Ovary (tissue), 9 donors: ENCODE data around the gene SFXN5. TPM values are rescaled to one million over a fixed set of nuclear protein-coding genes. Genes with fewer than 3 reads are reported as not detected.
A peak's percentile ranks its signal among the peaks of the same experiment; 100 is the strongest.

ENCODE experiments used
- DNase-seq, 5 donors: peaks; one replicate each; pipeline ENCODE4 v3.0.0-alpha.2; 2019 to 2020
- H3K27ac ChIP-seq, 2 donors: fragments of 200-600 bp; one replicate each; pipeline versions ENCODE4 v1.5.1 to v1.8.0; 2019 to 2022
- H3K27me3 ChIP-seq: fragments of 200-600 bp; one replicate; pipeline ENCODE4 v1.8.0; 2022
- H3K36me3 ChIP-seq: fragments of 200-600 bp; sonication (generic); one replicate; pipeline ENCODE4 v1.5.1; 2019
- H3K4me1 ChIP-seq: one replicate; pipeline ENCODE4 v1.8.1; 2013; ENCODE audit warnings: mild to moderate bottlenecking, moderate library complexity; ENCODE audit not compliant: insufficient read depth
- H3K4me3 ChIP-seq: fragments of 200-600 bp; sonication (generic); one replicate; pipeline ENCODE4 v1.5.1; 2017
- H3K9me3 ChIP-seq, 2 donors: fragments of 200-600 bp in 1 of 2; sonication (generic) in 1 of 2; one replicate each; pipeline versions ENCODE4 v1.5.1 to v1.8.1; 2013 to 2019; ENCODE audit warnings: mild to moderate bottlenecking in 1 of 2, moderate library complexity in 1 of 2
- EP300 ChIP-seq: sonication (generic); formaldehyde crosslinking; IDR thresholded peaks from one replicate; pipeline ENCODE4 v1.6.1; 2017; ENCODE audit warnings: antibody characterized with exemption
- POLR2A ChIP-seq: fragments of 450-650 bp; IDR thresholded peaks from one replicate; pipeline ENCODE4 v1.6.1; 2017; ENCODE audit warnings: antibody characterized with exemption, mild to moderate bottlenecking, moderate library complexity
- WGBS, 3 donors: extraction: QIAGEN DNeasy Blood & Tissue Kit in 1 of 3; methylation state at CpG; one replicate each; pipeline versions ENCODE4 v1.1.5 to v1.1.7; 2013 to 2017; 5-methylcytosine and 5-hydroxymethylcytosine counted together
- intact Hi-C, 4 donors: fragments of 100-400 bp; cut with DNase I; formaldehyde crosslinking; loops; one replicate each; pipeline versions ENCODE4 v1.11.0 to v1.15.1; 2022 to 2023
- polyA plus RNA-seq, 2 donors: library from polyadenylated mRNA; stranded (reverse); fragments of 200-250 nt in 1 of 2; fragments of 350-450 nt in 1 of 2; fragmentation: Illumina TruSeq in 1 of 2; extraction: RNeasy Lipid Tissue Mini Kit (QIAGEN cat#74804) in 1 of 2; gene quantifications; one replicate each; pipeline ENCODE4 v1.2.3, GENCODE V29; 2013 to 2014
- total RNA-seq, 7 donors: library from RNA; depleted of rRNA in 2 of 7; stranded (reverse); fragments of >200 nt in 2 of 7; fragmentation: NEBNext Ultra II Directional in 3 of 7; extraction: Animal tissue kit (Norgen Biotek cat#: 25700) in 3 of 7; gene quantifications; one replicate each; pipeline versions ENCODE4 v1.1.0 to v1.2.4, GENCODE V29; 2016 to 2023
- TF ChIP-seq, protein P1 (sequence below), 3 donors: fragments of 450-650 bp in 2 of 3; fragments of 200-600 bp in 1 of 3; IDR thresholded peaks; one replicate each; pipeline versions ENCODE4 v1.5.1 to v1.8.0; 2016 to 2022; ENCODE audit warnings: antibody characterized with exemption in 3 of 3, mild to moderate bottlenecking in 1 of 3
- donor health status: DM: no; HTN: no; CAD: no; lungs with moderate emphysema.
- donor health status: DM: no; HTN: no; CAD: no.
- donor health status: Bipolar disorder and iron deficiency.
- donor health status: DM: yes; HTN: yes; CAD: no.
- donor health status: DM: no; HTN: no; CAD: no.
- donor health status: DM: yes; HTN: yes; CAD: no.

SFXN5 gene
- total and polyA plus RNA-seq, 9 donors = 4.3 to 19.3 (median 11.6) TPM

DNA sequence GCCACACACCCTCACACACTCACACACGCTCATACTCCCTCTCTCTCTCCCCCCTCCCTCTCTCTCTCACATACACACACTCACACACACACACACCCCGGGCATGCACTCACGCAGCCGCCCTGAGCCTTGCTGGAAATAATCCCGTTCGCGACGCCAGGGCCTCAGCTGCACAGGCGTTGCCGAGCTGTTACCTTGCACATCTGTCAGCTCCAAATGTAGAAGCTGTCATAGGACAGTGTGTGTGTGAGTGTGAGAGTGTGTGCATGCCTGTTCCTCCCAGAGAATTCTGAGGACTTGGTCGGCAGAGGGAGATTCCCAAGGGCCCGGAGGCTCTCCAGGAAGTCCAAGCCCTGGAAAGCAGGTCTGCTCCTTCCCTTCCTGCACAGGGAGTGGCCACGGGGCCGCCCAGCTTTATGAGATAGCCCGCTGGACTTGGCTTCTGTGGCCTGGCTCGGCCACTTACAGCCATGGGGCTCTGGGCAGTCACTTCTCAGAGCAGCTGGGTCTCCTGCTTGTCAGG lies 175.7 kb downstream of the SFXN5 start:
- peak in 3 of 5 donors; percentile 32 to 63 (median 49) for DNase-seq
- TF ChIP-seq POLR2A (no peak), EP300 (no peak)
- TF ChIP-seq, protein P1, sequence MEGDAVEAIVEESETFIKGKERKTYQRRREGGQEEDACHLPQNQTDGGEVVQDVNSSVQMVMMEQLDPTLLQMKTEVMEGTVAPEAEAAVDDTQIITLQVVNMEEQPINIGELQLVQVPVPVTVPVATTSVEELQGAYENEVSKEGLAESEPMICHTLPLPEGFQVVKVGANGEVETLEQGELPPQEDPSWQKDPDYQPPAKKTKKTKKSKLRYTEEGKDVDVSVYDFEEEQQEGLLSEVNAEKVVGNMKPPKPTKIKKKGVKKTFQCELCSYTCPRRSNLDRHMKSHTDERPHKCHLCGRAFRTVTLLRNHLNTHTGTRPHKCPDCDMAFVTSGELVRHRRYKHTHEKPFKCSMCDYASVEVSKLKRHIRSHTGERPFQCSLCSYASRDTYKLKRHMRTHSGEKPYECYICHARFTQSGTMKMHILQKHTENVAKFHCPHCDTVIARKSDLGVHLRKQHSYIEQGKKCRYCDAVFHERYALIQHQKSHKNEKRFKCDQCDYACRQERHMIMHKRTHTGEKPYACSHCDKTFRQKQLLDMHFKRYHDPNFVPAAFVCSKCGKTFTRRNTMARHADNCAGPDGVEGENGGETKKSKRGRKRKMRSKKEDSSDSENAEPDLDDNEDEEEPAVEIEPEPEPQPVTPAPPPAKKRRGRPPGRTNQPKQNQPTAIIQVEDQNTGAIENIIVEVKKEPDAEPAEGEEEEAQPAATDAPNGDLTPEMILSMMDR (IDR thresholded peaks at IDR 0.05) = no peak
- no peak overlapping the region for H3K4me3 ChIP-seq

DNA sequence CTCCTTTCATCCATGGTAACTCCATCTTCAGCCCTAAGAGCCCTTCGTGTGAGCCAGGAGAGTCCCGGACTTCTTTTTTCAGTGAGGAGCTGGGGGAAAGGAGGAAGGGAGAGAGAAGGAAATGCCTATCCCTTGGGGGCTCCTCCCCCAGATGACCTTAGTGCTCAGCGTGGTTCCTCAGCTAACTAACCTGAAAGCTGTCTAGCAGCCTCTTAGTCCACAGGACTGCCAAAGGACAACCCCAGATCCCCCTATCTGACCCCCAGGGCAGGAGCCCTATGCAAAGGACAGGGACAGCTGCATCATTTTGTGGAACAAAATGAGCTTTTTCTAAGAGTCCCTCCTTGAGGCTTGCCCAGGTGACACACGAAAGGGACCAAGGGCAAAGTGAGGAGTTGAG lies 176.4 kb downstream of the SFXN5 start:
- DNase-seq = no peak
- no peak for TF ChIP-seq EP300
- TF ChIP-seq POLR2A = no peak
- TF ChIP-seq, protein P1 (IDR thresholded peaks at IDR 0.05) = no peak
- WGBS, 3 donors = 3 to 5% (median 5%) methylated on average over 4 of the region's 4 CpGs
- Histone ChIP-seq H3K27me3 (no peaks in the 10 kb centered on the region), H3K9me3 (no peaks in the 10 kb centered on the region), H3K4me3 (no peak overlapping the region), H3K4me1 (no peaks in the 10 kb centered on the region), H3K27ac (no peak overlapping the region), H3K36me3 (no peaks in the 10 kb centered on the region)
- intact Hi-C loops = loop anchor here in 1 of 4 donors (10.0 kb wide), 1 partner anchor 190 kb away; no protein-coding TSS in a partner anchor

More for the DNA sequence above, 175.7 kb downstream of the SFXN5 start:
- intact Hi-C loops = loop anchor here in 1 of 4 donors (10.0 kb wide), 1 partner anchor 189 kb away; no protein-coding TSS in a partner anchor
- H3K27ac ChIP-seq = no peak overlapping the region
- H3K36me3 ChIP-seq = no peaks in the 10 kb centered on the region
- no peaks in the 10 kb centered on the region for H3K9me3 ChIP-seq
- H3K27me3 ChIP-seq = no peaks in the 10 kb centered on the region
- WGBS, 3 donors = 2 to 6% (median 4%) methylated on average over 16 of the region's 16 CpGs
- H3K4me1 ChIP-seq = no peaks in the 10 kb centered on the region

DNA sequence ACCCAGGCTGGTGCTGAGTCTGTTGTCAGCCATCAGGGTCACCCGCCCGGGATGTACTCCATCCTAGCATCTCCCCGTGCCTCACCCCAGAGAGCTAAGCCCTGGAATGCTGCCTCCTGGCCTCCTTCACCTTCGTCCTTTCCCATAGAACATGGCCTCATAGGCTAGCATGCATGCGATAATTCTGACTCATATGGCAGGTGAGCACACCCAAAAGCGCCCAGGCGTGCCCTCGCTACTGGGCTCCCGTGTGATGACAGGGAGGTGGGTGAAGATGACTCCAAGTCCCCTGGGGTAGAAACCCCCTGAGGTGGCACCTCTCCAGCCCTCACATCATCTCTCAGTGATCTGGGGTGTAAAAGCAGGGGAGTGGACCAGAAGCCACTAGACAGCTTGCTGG lies 177.0 kb downstream of the SFXN5 start:
- Histone ChIP-seq H3K36me3 (no peaks in the 10 kb centered on the region), H3K4me3 (no peak overlapping the region), H3K9me3 (no peaks in the 10 kb centered on the region), H3K4me1 (no peaks in the 10 kb centered on the region), H3K27ac (no peak overlapping the region), H3K27me3 (no peaks in the 10 kb centered on the region)
- intact Hi-C loops = loop anchor here in 3 of 4 donors (5.0 to 10.0 kb wide), 4 partner anchors 190 to 283 kb away; no protein-coding TSS in a partner anchor
- TF ChIP-seq EP300 = no peak
- TF ChIP-seq, protein P1 (IDR thresholded peaks at IDR 0.05) = no peak
- TF ChIP-seq POLR2A = no peak
- 82 to 89% (median 88%) methylated on average over 9 of the region's 9 CpGs for WGBS, 3 donors
- no peak for DNase-seq

DNA sequence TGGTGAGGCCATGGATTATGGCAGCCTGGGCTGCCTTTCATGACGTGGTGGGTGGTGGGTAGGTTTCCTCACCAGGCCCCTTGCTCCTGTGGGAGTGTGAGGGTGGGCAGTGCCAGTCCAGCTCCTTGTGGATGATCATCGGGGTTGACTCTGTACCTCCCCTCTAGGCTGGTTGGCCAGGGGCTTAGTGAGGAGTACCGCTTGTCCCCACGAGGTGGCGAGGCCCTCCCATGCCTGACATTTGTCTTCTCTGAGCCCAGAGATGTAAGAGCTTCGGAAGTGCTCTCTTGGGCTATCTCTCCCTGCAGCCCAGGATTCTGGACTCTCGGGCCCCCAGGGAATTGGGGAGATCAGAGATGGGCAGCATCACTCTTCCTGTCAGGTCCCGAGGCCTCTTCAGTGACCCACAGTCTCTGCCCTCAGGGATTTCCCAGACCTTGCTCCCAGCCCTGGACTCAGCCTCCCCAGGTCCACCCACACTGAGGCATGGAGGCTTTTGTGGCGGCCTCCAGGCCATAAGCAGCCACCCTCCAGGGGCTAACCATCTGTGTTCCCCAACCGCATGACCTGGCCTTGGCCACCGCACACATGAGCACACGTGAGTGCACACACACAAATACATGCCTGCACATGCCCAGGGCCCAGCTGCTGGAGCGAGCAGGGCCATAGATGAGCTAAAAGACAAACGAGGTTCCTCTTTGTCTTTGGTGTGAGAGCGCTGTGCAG lies 177.8 kb downstream of the SFXN5 start:
- no peak overlapping the region for H3K4me3 ChIP-seq
- TF ChIP-seq EP300 = no peak
- TF ChIP-seq POLR2A = no peak
- TF ChIP-seq, protein P1 (IDR thresholded peaks at IDR 0.05) = no peak
- no peaks in the 10 kb centered on the region for H3K27me3 ChIP-seq
- WGBS, 3 donors = 46 to 51% (median 47%) methylated on average over 14 to 15 of the region's 15 CpGs
- no peaks in the 10 kb centered on the region for H3K36me3 ChIP-seq
- DNase-seq = peak in 1 of 5 donors; percentile 54
- H3K27ac ChIP-seq = no peak overlapping the region
- intact Hi-C loops = loop anchor here in 3 of 4 donors (5.0 to 10.0 kb wide), 4 partner anchors 191 to 284 kb away; no protein-coding TSS in a partner anchor
- peaks cover 2% of the 10 kb centered on the region for H3K4me1 ChIP-seq
- H3K9me3 ChIP-seq = no peaks in the 10 kb centered on the region
